Measurements from ENCODE around the gene FANCI.

The FANCI gene

GRCh38 chr15:89334510-89335297 is 90.9 kb downstream of the FANCI start, which contains the start of gene POLG:
TSS of gene POLG (minus strand) at chr15:89334824. CDS start at chr15:89333754, 1,070 bp downstream.
- peak; percentile 91 for DNase-seq

- no peak for DNase-seq
These were observed 91.7 kb downstream of the FANCI start for GRCh38 chr15:89335298-89336041.

- no peak for DNase-seq
These were observed 94.3 kb downstream of the FANCI start for GRCh38 chr15:89338036-89338435.

GRCh38 chr15:89340573-89340972 is 96.8 kb downstream of the FANCI start:
- DNase-seq, result no peak

- DNase-seq, result no peak
These were observed 97.7 kb downstream of the FANCI start for GRCh38 chr15:89341316-89342005.

GRCh38 chr15:89342840-89343239 is 99.1 kb downstream of the FANCI start:
- no peak for DNase-seq

- DNase-seq, result no peak
These were observed 101.5 kb downstream of the FANCI start for GRCh38 chr15:89345248-89345647.

GRCh38 chr15:89346516-89347231 is 102.9 kb downstream of the FANCI start:
- DNase-seq, result no peak

- no peak for DNase-seq
These were observed 105.4 kb downstream of the FANCI start for GRCh38 chr15:89349206-89349558.

- no peak for DNase-seq
These were observed 108.7 kb downstream of the FANCI start for GRCh38 chr15:89352476-89352875.

GRCh38 chr15:89353991-89354390 is 110.2 kb downstream of the FANCI start:
- no peak for DNase-seq

- no peak for DNase-seq
These were observed 113.0 kb downstream of the FANCI start for GRCh38 chr15:89356634-89357298.

- DNase-seq, result no peak
These were observed 114.6 kb downstream of the FANCI start for GRCh38 chr15:89358435-89358754.

GRCh38 chr15:89358755-89359439 is 115.1 kb downstream of the FANCI start:
- peak; percentile 56 for DNase-seq

GRCh38 chr15:89359471-89360293 is 115.9 kb downstream of the FANCI start:
- DNase-seq, result no peak

GRCh38 chr15:89360294-89360971 is 116.7 kb downstream of the FANCI start:
- no peak for DNase-seq

GRCh38 chr15:89361451-89362202 is 117.8 kb downstream of the FANCI start:
- DNase-seq, result no peak

- no peak for DNase-seq
These were observed 118.7 kb downstream of the FANCI start for GRCh38 chr15:89362203-89363101.

GRCh38 chr15:89363133-89363532 is 119.4 kb downstream of the FANCI start:
- no peak for DNase-seq
